HCT116 (cell line): ENCODE results near the gene OCEL1. TPM values are rescaled to one million over a fixed set of nuclear protein-coding genes. Genes with fewer than 3 reads are reported as not detected.

ENCODE experiments used
- ATAC-seq: fragments of 200-7000 bp; cut with Tn5 transposase; 2 replicates; pipeline ENCODE4 v1.9.1; 2020; ENCODE audit warnings: mild to moderate bottlenecking, moderate library complexity
- BruUV-seq: library from RNA; stranded (reverse); fragments of 400-500 nt; replicated peaks from 2 replicates; lab custom pipeline; 2021; lab: Mats Ljungman, UMichigan
- CTCF ChIA-PET: fragments of 300-600 bp; sonication (Branson Sonifier 250); formaldehyde crosslinking; loops from one replicate; lab custom pipeline; 2021; ENCODE audit warnings: antibody characterized with exemption; lab: Charles Lee
- POLR2A ChIA-PET: fragments of 300-600, 350-600 bp; sonication (Branson Sonifier 250); formaldehyde crosslinking; loops from one replicate; lab custom pipeline; 2021; ENCODE audit warnings: antibody characterized with exemption; lab: Charles Lee
- RAD21 ChIA-PET, 2 experiments: fragments of 300-600 bp; sonication (Branson Sonifier 250); formaldehyde crosslinking; loops; one replicate each; lab custom pipeline; 2023; ENCODE audit warnings: low total read pairs in 2 of 2; ENCODE audit not compliant: uncharacterized antibody in 2 of 2, unreplicated experiment in 2 of 2, low non-redundant PET in 1 of 2; lab: Charles Lee
- DNase-seq: peaks from one replicate; pipeline ENCODE4 v3.0.0-alpha.2; 2010; ENCODE audit warnings: low read depth, low spot score
- H2AFZ ChIP-seq: fragments of 200-600 bp; shearing (Covaris generic), sonication (generic); 2 replicates; pipeline ENCODE4 v1.6.1; 2017; ENCODE audit warnings: low read depth, mixed run types, mixed read lengths, antibody characterized with exemption, low read length; ENCODE audit not compliant: poor library complexity, severe bottlenecking
- H3K27ac ChIP-seq: 2 replicates; pipeline ENCODE4 v1.5.1; 2012; ENCODE audit warnings: low read depth, low read length
- H3K27me3 ChIP-seq: fragments of 200-600 bp; sonication (generic); 2 replicates; pipeline ENCODE4 v1.6.1; 2016; ENCODE audit warnings: mixed run types, low read length, mixed read lengths; ENCODE audit not compliant: insufficient read depth
- H3K36me3 ChIP-seq, 2 experiments: fragments of 200-500 bp in 1 of 2; fragments of 200-600 bp in 1 of 2; sonication (Bioruptor generic) in 1 of 2; sonication (generic) in 1 of 2; 2 replicates each; pipeline versions ENCODE4 v1.5.1 to v1.6.1; 2014 to 2016; ENCODE audit warnings: low read length in 2 of 2, inconsistent platforms in 1 of 2, mixed read lengths in 1 of 2, mixed run types in 1 of 2; ENCODE audit not compliant: insufficient read depth in 2 of 2, control insufficient read depth in 1 of 2
- H3K4me1 ChIP-seq, 2 experiments: fragments of 200-600 bp in 1 of 2; sonication (generic) in 1 of 2; 2 replicates each; pipeline versions ENCODE4 v1.5.1 to v1.6.1; 2012 to 2017; ENCODE audit warnings: low read length in 2 of 2, inconsistent platforms in 1 of 2, mild to moderate bottlenecking in 1 of 2, mixed read lengths in 1 of 2, mixed run types in 1 of 2, moderate library complexity in 1 of 2; ENCODE audit not compliant: insufficient read depth in 2 of 2, control insufficient read depth in 1 of 2
- H3K4me2 ChIP-seq: fragments of 200-600 bp; sonication (generic); 2 replicates; pipeline ENCODE4 v1.6.1; 2017; ENCODE audit warnings: mixed run types, low read length, mixed read lengths
- H3K4me3 ChIP-seq, 2 experiments: fragments of 200-600 bp in 1 of 2; sonication (generic) in 1 of 2; replicated peaks in 1 of 2; 2 replicates each; pipeline ENCODE4 v1.5.1; 2011 to 2016; ENCODE audit warnings: low read length in 2 of 2, control low read depth in 1 of 2, low read depth in 1 of 2, mild to moderate bottlenecking in 1 of 2, mixed read lengths in 1 of 2, mixed run types in 1 of 2
- H3K79me2 ChIP-seq: fragments of 200-600 bp; sonication (generic); 2 replicates; pipeline ENCODE4 v1.6.1; 2017; ENCODE audit warnings: mild to moderate bottlenecking, mixed run types, low read length, moderate library complexity, mixed read lengths; ENCODE audit not compliant: insufficient read depth
- H3K9ac ChIP-seq: fragments of 200-600 bp; sonication (generic); 2 replicates; pipeline ENCODE4 v1.6.1; 2016; ENCODE audit warnings: low read length, mixed read lengths
- H3K9me2 ChIP-seq: fragments of 200-600 bp; sonication (generic), shearing (Covaris generic); 2 replicates; pipeline ENCODE4 v1.6.1; 2017; ENCODE audit warnings: mixed run types, mild to moderate bottlenecking, moderate library complexity; ENCODE audit not compliant: insufficient read depth
- H3K9me3 ChIP-seq, 2 experiments: fragments of 200-500 bp in 1 of 2; fragments of 200-600 bp in 1 of 2; sonication (Bioruptor generic) in 1 of 2; sonication (generic) in 1 of 2; 2 replicates each; pipeline ENCODE4 v1.6.1; 2014 to 2017; ENCODE audit warnings: low read length in 2 of 2, mixed read lengths in 2 of 2, inconsistent platforms in 1 of 2, low read depth in 1 of 2, mild to moderate bottlenecking in 1 of 2, mixed run types in 1 of 2, moderate library complexity in 1 of 2; ENCODE audit not compliant: control insufficient read depth in 1 of 2, insufficient read depth in 1 of 2
- H4K20me1 ChIP-seq: fragments of 200-600 bp; sonication (generic), shearing (Covaris generic); 2 replicates; pipeline ENCODE4 v1.6.1; 2017; ENCODE audit warnings: mixed run types, mild to moderate bottlenecking, moderate library complexity; ENCODE audit not compliant: insufficient read depth
- CBX3 ChIP-seq: IDR thresholded peaks from 2 replicates; pipeline ENCODE4 v1.6.1; 2012; ENCODE audit warnings: low read depth
- CEBPB ChIP-seq: IDR thresholded peaks from 2 replicates; pipeline ENCODE4 v1.6.1; 2012; ENCODE audit warnings: low read depth
- EGR1 ChIP-seq: IDR thresholded peaks from 2 replicates; pipeline ENCODE4 v1.6.1; 2012; ENCODE audit warnings: low read depth
- EZH2 ChIP-seq: fragments of 200-600 bp; sonication (generic); IDR thresholded peaks from 2 replicates; pipeline ENCODE4 v1.6.1; 2017; ENCODE audit warnings: antibody characterized with exemption, mixed run types
- EZH2phosphoT487 ChIP-seq: fragments of 200-600 bp; IDR thresholded peaks from 2 replicates; pipeline ENCODE4 v1.6.1; 2018; ENCODE audit warnings: antibody characterized with exemption, borderline replicate concordance
- FOSL1 ChIP-seq: IDR thresholded peaks from 2 replicates; pipeline ENCODE4 v1.6.1; 2012; ENCODE audit warnings: low read depth
- JUND ChIP-seq: IDR thresholded peaks from 2 replicates; pipeline ENCODE4 v1.6.1; 2012
- RAD21 ChIP-seq: IDR thresholded peaks from 2 replicates; pipeline ENCODE4 v1.6.1; 2012; ENCODE audit warnings: low read depth, mild to moderate bottlenecking
- SIN3A ChIP-seq: IDR thresholded peaks from 2 replicates; pipeline ENCODE4 v1.6.1; 2012; ENCODE audit warnings: low read depth
- SRF ChIP-seq: IDR thresholded peaks from 2 replicates; pipeline ENCODE4 v1.6.1; 2012; ENCODE audit warnings: low read depth
- TCF7L2 ChIP-seq: IDR thresholded peaks from 2 replicates; pipeline ENCODE4 v1.7.0; 2011; ENCODE audit warnings: borderline replicate concordance, inconsistent platforms; ENCODE audit not compliant: insufficient read depth, insufficient read length; ENCODE audit errors: extremely low read depth
- ZFX ChIP-seq: fragments of 450-650 bp; IDR thresholded peaks from 2 replicates; pipeline ENCODE4 v1.6.1; 2017
- intact Hi-C: fragments of 100-400 bp; cut with micrococcal nuclease; formaldehyde crosslinking; loops from 2 replicates; pipeline ENCODE4 v1.10.0; 2022
- total RNA-seq: library from RNA; stranded (reverse); gene quantifications from one replicate; pipeline ENCODE4 v1.2.1, GENCODE V29; 2021; ENCODE audit not compliant: unreplicated experiment
- TF ChIP-seq, protein P1 (sequence below): IDR thresholded peaks from 2 replicates; pipeline ENCODE4 v1.6.1; 2012; ENCODE audit warnings: low read depth
- TF ChIP-seq, protein P2 (sequence below), 3 experiments: fragments of 200-600 bp in 1 of 3; sonication (generic) in 1 of 3; IDR thresholded peaks in 2 of 3; conservative IDR thresholded peaks in 1 of 3; 2 replicates each; pipeline ENCODE4 v1.5.1; 2012 to 2017; ENCODE audit warnings: low read depth in 2 of 3, low read length in 2 of 3, antibody characterized with exemption in 1 of 3, borderline replicate concordance in 1 of 3, control low read depth in 1 of 3, mild to moderate bottlenecking in 1 of 3, mixed read lengths in 1 of 3, mixed run types in 1 of 3, moderate library complexity in 1 of 3; ENCODE audit not compliant: insufficient read depth in 1 of 3
- TF ChIP-seq, protein P3 (sequence below): IDR thresholded peaks from 2 replicates; pipeline ENCODE4 v1.6.1; 2012
- TF ChIP-seq, protein P4 (sequence below): IDR thresholded peaks from 2 replicates; pipeline ENCODE4 v1.6.1; 2012

The OCEL1 gene
- total RNA-seq, 1 experiment from 2014 or later, result 39.8 TPM

DNA sequence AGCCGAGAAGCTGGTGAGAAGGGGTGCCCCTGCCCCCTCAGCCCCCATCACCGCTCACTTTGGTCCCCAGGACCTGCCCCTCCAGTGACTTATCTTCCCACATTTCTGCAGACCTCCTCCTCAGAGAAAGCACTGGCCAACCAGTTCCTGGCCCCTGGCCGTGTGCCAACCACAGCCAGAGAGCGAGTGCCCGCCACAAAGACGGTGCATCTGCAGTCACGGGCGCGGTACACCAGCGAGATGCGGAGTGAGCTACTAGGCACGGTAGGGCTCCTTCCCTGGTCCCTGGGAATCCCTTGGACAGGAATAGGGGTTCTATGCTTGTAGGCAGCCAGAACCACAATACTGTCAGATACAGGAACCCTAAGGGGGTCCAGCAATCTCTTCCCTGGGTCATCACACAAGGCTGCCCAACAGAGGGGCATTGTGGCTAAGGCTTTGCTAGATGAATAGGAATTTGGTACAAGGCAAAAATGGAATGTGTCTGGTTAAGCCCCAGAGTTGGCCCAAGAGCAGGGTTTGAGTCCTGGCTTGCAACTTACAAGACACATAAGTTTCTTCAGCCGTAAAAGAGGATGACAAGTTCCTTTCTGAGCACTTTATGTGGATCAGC is 9.9 kb upstream of the OCEL1 start (continued):
- no peak for TF ChIP-seq CEBPB

GRCh38 chr19:17219286-17219685 is 6.7 kb upstream of the OCEL1 start:
- CTCF ChIA-PET, result no interaction called here
- no TSS peak for BruUV-seq
- no peak overlapping the region for H2AFZ ChIP-seq
- peaks cover 7% of the 10 kb centered on the region; the same call in 1 of the 2 replicates for H3K79me2 ChIP-seq
- H3K9ac ChIP-seq, result no peak overlapping the region
- H3K9me3 ChIP-seq, result no peaks in the 10 kb centered on the region
- H4K20me1 ChIP-seq, result no peaks in the 10 kb centered on the region
- no peak overlapping the region for H3K4me3 ChIP-seq
- intact Hi-C loops, result no loop called here
- H3K4me1 ChIP-seq, result peaks cover 19 to 48% of the 10 kb centered on the region in 2 experiments
- DNase-seq (no peak), ATAC-seq (no peak)
- no peaks in the 10 kb centered on the region for H3K9me2 ChIP-seq
- RAD21 ChIA-PET, result no interaction called here
- no peaks in the 10 kb centered on the region for H3K27me3 ChIP-seq
- TF ChIP-seq, protein P1, sequence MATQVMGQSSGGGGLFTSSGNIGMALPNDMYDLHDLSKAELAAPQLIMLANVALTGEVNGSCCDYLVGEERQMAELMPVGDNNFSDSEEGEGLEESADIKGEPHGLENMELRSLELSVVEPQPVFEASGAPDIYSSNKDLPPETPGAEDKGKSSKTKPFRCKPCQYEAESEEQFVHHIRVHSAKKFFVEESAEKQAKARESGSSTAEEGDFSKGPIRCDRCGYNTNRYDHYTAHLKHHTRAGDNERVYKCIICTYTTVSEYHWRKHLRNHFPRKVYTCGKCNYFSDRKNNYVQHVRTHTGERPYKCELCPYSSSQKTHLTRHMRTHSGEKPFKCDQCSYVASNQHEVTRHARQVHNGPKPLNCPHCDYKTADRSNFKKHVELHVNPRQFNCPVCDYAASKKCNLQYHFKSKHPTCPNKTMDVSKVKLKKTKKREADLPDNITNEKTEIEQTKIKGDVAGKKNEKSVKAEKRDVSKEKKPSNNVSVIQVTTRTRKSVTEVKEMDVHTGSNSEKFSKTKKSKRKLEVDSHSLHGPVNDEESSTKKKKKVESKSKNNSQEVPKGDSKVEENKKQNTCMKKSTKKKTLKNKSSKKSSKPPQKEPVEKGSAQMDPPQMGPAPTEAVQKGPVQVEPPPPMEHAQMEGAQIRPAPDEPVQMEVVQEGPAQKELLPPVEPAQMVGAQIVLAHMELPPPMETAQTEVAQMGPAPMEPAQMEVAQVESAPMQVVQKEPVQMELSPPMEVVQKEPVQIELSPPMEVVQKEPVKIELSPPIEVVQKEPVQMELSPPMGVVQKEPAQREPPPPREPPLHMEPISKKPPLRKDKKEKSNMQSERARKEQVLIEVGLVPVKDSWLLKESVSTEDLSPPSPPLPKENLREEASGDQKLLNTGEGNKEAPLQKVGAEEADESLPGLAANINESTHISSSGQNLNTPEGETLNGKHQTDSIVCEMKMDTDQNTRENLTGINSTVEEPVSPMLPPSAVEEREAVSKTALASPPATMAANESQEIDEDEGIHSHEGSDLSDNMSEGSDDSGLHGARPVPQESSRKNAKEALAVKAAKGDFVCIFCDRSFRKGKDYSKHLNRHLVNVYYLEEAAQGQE, result no peak
- TF ChIP-seq ZFX (no peak), FOSL1 (no peak), CEBPB (no peak), SIN3A (no peak), EZH2 (no peak), JUND (no peak), TCF7L2 (no peak), EZH2phosphoT487 (no peak), RAD21 (no peak), SRF (no peak), CBX3 (no peak), EGR1 (no peak)
- TF ChIP-seq, protein P2, sequence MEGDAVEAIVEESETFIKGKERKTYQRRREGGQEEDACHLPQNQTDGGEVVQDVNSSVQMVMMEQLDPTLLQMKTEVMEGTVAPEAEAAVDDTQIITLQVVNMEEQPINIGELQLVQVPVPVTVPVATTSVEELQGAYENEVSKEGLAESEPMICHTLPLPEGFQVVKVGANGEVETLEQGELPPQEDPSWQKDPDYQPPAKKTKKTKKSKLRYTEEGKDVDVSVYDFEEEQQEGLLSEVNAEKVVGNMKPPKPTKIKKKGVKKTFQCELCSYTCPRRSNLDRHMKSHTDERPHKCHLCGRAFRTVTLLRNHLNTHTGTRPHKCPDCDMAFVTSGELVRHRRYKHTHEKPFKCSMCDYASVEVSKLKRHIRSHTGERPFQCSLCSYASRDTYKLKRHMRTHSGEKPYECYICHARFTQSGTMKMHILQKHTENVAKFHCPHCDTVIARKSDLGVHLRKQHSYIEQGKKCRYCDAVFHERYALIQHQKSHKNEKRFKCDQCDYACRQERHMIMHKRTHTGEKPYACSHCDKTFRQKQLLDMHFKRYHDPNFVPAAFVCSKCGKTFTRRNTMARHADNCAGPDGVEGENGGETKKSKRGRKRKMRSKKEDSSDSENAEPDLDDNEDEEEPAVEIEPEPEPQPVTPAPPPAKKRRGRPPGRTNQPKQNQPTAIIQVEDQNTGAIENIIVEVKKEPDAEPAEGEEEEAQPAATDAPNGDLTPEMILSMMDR (IDR thresholded peaks at IDR 0.05 in 2 of 3, conservative IDR thresholded peaks at IDR 0.05 in 1 of 3; ENCODE audit: borderline replicate concordance in 1 of 3, insufficient read depth in 1 of 3, low read depth in 2 of 3, low read length in 2 of 3), result no peak
- TF ChIP-seq, protein P3, sequence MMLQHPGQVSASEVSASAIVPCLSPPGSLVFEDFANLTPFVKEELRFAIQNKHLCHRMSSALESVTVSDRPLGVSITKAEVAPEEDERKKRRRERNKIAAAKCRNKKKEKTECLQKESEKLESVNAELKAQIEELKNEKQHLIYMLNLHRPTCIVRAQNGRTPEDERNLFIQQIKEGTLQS, result no peak
- TF ChIP-seq, protein P4, sequence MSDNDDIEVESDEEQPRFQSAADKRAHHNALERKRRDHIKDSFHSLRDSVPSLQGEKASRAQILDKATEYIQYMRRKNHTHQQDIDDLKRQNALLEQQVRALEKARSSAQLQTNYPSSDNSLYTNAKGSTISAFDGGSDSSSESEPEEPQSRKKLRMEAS, result no peak
- H3K27ac ChIP-seq, result no peak overlapping the region; the same call in 1 of the 2 replicates
- POLR2A ChIA-PET, result no interaction called here
- 0 out of 4 replicates have a peak, but pooled peaks cover 0 to 2% of the 10 kb centered on the region in 2 experiments for H3K36me3 ChIP-seq
- H3K4me2 ChIP-seq, result no peak overlapping the region
